Glutamatergic neuron (in vitro differentiated cells): ENCODE results near the gene PHF8. TPM values are rescaled to one million over a fixed set of nuclear protein-coding genes. Genes with fewer than 3 reads are reported as not detected.

Experiments used
- DNase-seq: peaks from one replicate; pipeline ENCODE4 v3.0.0; 2022
- H3K27ac Mint-ChIP-seq: one replicate; pipeline ENCODE4 v1.8.0; 2020; ENCODE audit warnings: mild to moderate bottlenecking, mixed read lengths, inconsistent platforms; ENCODE audit not compliant: unreplicated experiment
- H3K27me3 Mint-ChIP-seq: one replicate; pipeline ENCODE4 v1.8.0; 2020; ENCODE audit warnings: mild to moderate bottlenecking, moderate library complexity, mixed read lengths, inconsistent platforms; ENCODE audit not compliant: unreplicated experiment
- H3K36me3 Mint-ChIP-seq: one replicate; pipeline ENCODE4 v1.8.0; 2020; ENCODE audit warnings: mild to moderate bottlenecking, mixed read lengths, inconsistent platforms; ENCODE audit not compliant: unreplicated experiment
- H3K4me1 Mint-ChIP-seq: one replicate; pipeline ENCODE4 v1.8.0; 2020; ENCODE audit warnings: mild to moderate bottlenecking, low read depth, mixed read lengths, inconsistent platforms; ENCODE audit not compliant: unreplicated experiment
- H3K4me3 Mint-ChIP-seq: one replicate; pipeline ENCODE4 v1.8.0; 2020; ENCODE audit warnings: mild to moderate bottlenecking, mixed read lengths, inconsistent platforms; ENCODE audit not compliant: unreplicated experiment
- H3K9me3 Mint-ChIP-seq: one replicate; pipeline ENCODE4 v1.8.0; 2020; ENCODE audit warnings: mild to moderate bottlenecking, moderate library complexity, mixed read lengths, inconsistent platforms; ENCODE audit not compliant: unreplicated experiment
- total RNA-seq: library from RNA; stranded (reverse); fragmentation: NEBNext Ultra II Directional; extraction: Animal tissue kit (Norgen Biotek cat#: 25700); gene quantifications from one replicate; pipeline ENCODE4 v1.2.1, GENCODE V29; 2021; ENCODE audit not compliant: unreplicated experiment
- TF ChIP-seq, protein P1 (sequence below): fragments of 200-600 bp; sonication (generic); IDR thresholded peaks from one replicate; pipeline ENCODE4 v1.5.0; 2021; ENCODE audit not compliant: partially characterized antibody, unreplicated experiment

The PHF8 gene
- total RNA-seq, 1 donor from 2014 or later: 32.6 TPM

DNA sequence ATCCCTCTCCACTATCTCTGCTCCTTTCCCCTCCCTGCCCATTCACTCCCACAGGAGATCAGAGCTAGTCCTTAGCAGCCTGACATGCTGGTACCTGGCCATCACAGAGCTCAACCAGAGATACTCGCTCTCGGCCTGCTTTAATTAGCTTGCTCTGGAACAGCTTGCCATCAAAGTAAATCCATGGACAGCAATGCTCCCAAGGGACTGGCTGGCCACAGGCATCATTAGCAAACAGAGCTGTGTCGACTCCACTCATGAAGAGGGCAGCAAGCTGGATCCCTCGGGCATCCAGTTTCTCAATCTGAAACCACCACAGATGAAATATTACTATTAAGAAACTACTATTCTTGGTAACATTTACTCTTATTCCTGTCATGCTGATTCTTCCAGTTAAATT lies 43.4 kb upstream of the PHF8 start:
- H3K9me3 Mint-ChIP-seq: peaks cover 2% of the 10 kb centered on the region
- H3K36me3 Mint-ChIP-seq: no peaks in the 10 kb centered on the region
- H3K27me3 Mint-ChIP-seq: no peaks in the 10 kb centered on the region
- H3K4me1 Mint-ChIP-seq: no peaks in the 10 kb centered on the region
- H3K4me3 Mint-ChIP-seq: peak overlapping the region; percentile 46
- peak overlapping the region; percentile 52 for H3K27ac Mint-ChIP-seq
- TF ChIP-seq, protein P1, sequence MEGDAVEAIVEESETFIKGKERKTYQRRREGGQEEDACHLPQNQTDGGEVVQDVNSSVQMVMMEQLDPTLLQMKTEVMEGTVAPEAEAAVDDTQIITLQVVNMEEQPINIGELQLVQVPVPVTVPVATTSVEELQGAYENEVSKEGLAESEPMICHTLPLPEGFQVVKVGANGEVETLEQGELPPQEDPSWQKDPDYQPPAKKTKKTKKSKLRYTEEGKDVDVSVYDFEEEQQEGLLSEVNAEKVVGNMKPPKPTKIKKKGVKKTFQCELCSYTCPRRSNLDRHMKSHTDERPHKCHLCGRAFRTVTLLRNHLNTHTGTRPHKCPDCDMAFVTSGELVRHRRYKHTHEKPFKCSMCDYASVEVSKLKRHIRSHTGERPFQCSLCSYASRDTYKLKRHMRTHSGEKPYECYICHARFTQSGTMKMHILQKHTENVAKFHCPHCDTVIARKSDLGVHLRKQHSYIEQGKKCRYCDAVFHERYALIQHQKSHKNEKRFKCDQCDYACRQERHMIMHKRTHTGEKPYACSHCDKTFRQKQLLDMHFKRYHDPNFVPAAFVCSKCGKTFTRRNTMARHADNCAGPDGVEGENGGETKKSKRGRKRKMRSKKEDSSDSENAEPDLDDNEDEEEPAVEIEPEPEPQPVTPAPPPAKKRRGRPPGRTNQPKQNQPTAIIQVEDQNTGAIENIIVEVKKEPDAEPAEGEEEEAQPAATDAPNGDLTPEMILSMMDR: no peak
- DNase-seq: peak; percentile 66

- Mint-ChIP-seq H3K4me1 (no peaks in the 10 kb centered on the region), H3K27me3 (no peaks in the 10 kb centered on the region), H3K4me3 (no peak overlapping the region), H3K27ac (no peak overlapping the region), H3K9me3 (peaks cover 2% of the 10 kb centered on the region), H3K36me3 (no peaks in the 10 kb centered on the region)
- DNase-seq: no peak
- TF ChIP-seq, protein P1: no peak
Measured at GRCh38 chrX:54085666-54086065, 41.4 kb upstream of the PHF8 start.

DNA sequence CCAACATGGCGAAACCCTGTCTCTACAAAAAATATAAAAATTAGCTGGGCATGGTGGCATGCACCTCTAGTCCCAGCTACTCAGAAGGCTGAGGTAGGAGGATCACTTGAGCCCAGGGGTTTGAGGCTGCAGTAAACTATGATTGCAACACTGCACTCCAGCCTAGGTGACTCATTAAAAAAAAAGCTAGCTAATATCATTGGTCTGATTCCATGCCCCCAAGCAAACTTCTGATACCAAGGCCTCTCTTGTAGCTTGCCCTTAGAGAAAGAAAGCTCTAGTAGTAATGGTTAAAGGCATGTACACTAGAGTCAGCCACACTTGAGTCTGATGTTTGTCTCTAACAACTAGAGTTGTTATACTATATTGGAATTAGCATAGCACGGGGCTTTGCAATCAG lies 32.6 kb upstream of the PHF8 start:
- H3K4me3 Mint-ChIP-seq: no peak overlapping the region
- DNase-seq: no peak
- H3K27me3 Mint-ChIP-seq: no peaks in the 10 kb centered on the region
- no peaks in the 10 kb centered on the region for H3K9me3 Mint-ChIP-seq
- no peaks in the 10 kb centered on the region for H3K4me1 Mint-ChIP-seq
- H3K27ac Mint-ChIP-seq: no peak overlapping the region
- no peaks in the 10 kb centered on the region for H3K36me3 Mint-ChIP-seq
- TF ChIP-seq, protein P1: no peak

DNA sequence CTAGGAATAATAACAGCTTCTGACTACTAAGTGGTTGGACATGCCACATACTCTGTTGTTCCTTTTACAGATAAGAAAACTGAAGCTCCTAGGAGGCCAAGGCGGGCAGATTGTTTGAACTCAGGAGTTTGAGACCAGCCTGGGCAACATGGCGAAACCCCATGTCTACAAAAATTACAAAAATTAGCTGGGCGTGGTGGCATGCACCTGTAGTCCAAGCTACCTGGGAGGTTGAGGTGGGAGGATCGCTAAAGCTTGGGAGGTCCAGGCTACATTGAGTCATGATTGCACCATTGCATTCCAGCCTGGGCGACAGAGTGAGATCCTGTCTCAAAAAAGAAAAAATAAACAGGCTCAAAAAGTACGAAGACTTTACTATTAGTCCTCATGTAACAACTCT lies 30.6 kb upstream of the PHF8 start:
- Mint-ChIP-seq H3K27me3 (no peaks in the 10 kb centered on the region), H3K4me1 (no peaks in the 10 kb centered on the region), H3K9me3 (no peaks in the 10 kb centered on the region), H3K36me3 (no peaks in the 10 kb centered on the region), H3K27ac (no peak overlapping the region), H3K4me3 (no peak overlapping the region)
- no peak for DNase-seq
- TF ChIP-seq, protein P1: no peak

- H3K4me1 Mint-ChIP-seq: no peaks in the 10 kb centered on the region
- H3K27ac Mint-ChIP-seq: no peak overlapping the region
- TF ChIP-seq, protein P1: no peak
- H3K4me3 Mint-ChIP-seq: no peak overlapping the region
- H3K27me3 Mint-ChIP-seq: peaks cover 1% of the 10 kb centered on the region
- H3K9me3 Mint-ChIP-seq: no peaks in the 10 kb centered on the region
- H3K36me3 Mint-ChIP-seq: no peaks in the 10 kb centered on the region
- DNase-seq: no peak
Measured at GRCh38 chrX:54067766-54068165, 23.5 kb upstream of the PHF8 start.
